Keratinocyte (primary cell): Measurements from ENCODE around the gene JHY.

Source experiments
- CTCF ChIP-seq, 3 experiments: IDR thresholded peaks in 1 of 3; conservative IDR thresholded peaks in 1 of 3; optimal IDR thresholded peaks in 1 of 3; 2 replicates in 2 of 3; 3 replicates in 1 of 3; pipeline versions ENCODE3 to v1.5.1; 2011; ENCODE audit warnings: low read length in 3 of 3, mild to moderate bottlenecking in 3 of 3, moderate library complexity in 2 of 3, control low read depth in 1 of 3, inconsistent platforms in 1 of 3; ENCODE audit not compliant: insufficient read depth in 2 of 3; ENCODE audit errors: extremely low read depth in 1 of 3
- EZH2 ChIP-seq: IDR thresholded peaks from one replicate; pipeline ENCODE4 v1.6.1; 2012; ENCODE audit warnings: inconsistent platforms, mild to moderate bottlenecking, low read length, moderate library complexity

DNA sequence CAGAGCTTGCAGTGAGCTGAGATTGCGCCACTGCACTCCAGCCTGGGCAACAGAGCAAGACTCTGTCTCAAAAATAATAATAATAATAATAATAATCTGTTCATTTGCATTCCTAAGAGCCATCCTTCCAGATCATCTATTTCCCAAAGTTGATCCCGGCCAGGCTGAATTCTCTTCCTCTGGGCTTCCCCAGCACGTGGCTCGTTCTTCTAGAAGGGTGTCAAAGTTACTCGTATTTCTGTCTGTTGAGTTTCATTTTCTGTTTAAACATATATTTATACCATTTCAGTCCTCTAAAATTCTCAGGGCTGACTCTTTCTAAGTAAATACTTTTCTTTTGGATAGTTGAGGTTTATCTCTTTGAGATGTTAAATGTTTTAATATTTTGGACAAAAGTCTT is 4.8 kb upstream of the JHY start:
- TF ChIP-seq CTCF (optimal IDR thresholded peaks at IDR 0.05 in 1 of 3, IDR thresholded peaks at IDR 0.05 in 1 of 3, conservative IDR thresholded peaks at IDR 0.05 in 1 of 3; ENCODE audit: extremely low read depth in 1 of 3, insufficient read depth in 2 of 3, low read length in 3 of 3): no peak
- no peak for TF ChIP-seq EZH2
